PC-3 (cell line): ENCODE data around the gene PELO. TPM values are rescaled to one million over a fixed set of nuclear protein-coding genes. Genes with fewer than 3 reads are reported as not detected.

Experiments used
- ATAC-seq: fragments of 200-7000 bp; cut with Tn5 transposase; 2 replicates; pipeline ENCODE4 v1.9.1; 2020; ENCODE audit warnings: mild to moderate bottlenecking, moderate library complexity
- BruUV-seq: library from RNA; stranded (reverse); fragments of 400-500 nt; replicated peaks from 2 replicates; lab custom pipeline; 2021; lab: Mats Ljungman, UMichigan
- CTCF ChIA-PET: fragments of 300-600 bp; sonication (Branson Sonifier 250); formaldehyde crosslinking; loops from one replicate; lab custom pipeline; 2022; ENCODE audit warnings: antibody characterized with exemption; lab: Charles Lee
- POLR2A ChIA-PET: fragments of 300-600 bp; sonication (Branson Sonifier 250); formaldehyde crosslinking; loops from one replicate; lab custom pipeline; 2022; ENCODE audit warnings: antibody characterized with exemption; ENCODE audit not compliant: unreplicated experiment; lab: Charles Lee
- DNase-seq: peaks from one replicate; pipeline ENCODE4 v3.0.0-alpha.2; 2015
- H2AFZ ChIP-seq: fragments of 300-600 bp; sonication (generic); 2 replicates; pipeline ENCODE4 v1.6.0; 2016; ENCODE audit warnings: antibody characterized with exemption, low read length
- H3F3A ChIP-seq: fragments of 300-600 bp; sonication (generic); one replicate; pipeline ENCODE4 v1.6.0; 2017; ENCODE audit warnings: antibody characterized with exemption, low read length, control low read depth, mild to moderate bottlenecking; ENCODE audit not compliant: unreplicated experiment
- H3K27ac ChIP-seq: fragments of 300-600 bp; sonication (generic); 2 replicates; pipeline ENCODE4 v1.5.1; 2016; ENCODE audit warnings: mild to moderate bottlenecking, low read length
- H3K27me3 ChIP-seq: fragments of 300-600 bp; sonication (generic); 2 replicates; pipeline ENCODE4 v1.6.1; 2016; ENCODE audit warnings: low read length, mixed read lengths
- H3K36me3 ChIP-seq: fragments of 300-600 bp; sonication (generic); 2 replicates; pipeline ENCODE4 v1.6.1; 2016; ENCODE audit warnings: low read depth, mixed run types, low read length, mixed read lengths
- H3K4me1 ChIP-seq: fragments of 300-600 bp; sonication (generic); 2 replicates; pipeline ENCODE4 v1.5.1; 2016; ENCODE audit warnings: low read length; ENCODE audit not compliant: insufficient read depth
- H3K4me2 ChIP-seq: fragments of 300-600 bp; sonication (generic); 2 replicates; pipeline ENCODE4 v1.6.0; 2016; ENCODE audit warnings: low read length
- H3K4me3 ChIP-seq: fragments of 300-600 bp; sonication (generic); 2 replicates; pipeline ENCODE4 v1.5.1; 2016; ENCODE audit warnings: mild to moderate bottlenecking, low read length, mixed read lengths
- H3K79me2 ChIP-seq: fragments of 300-600 bp; sonication (generic); 2 replicates; pipeline ENCODE4 v1.6.1; 2017; ENCODE audit warnings: low read length, mixed read lengths
- H3K9ac ChIP-seq: fragments of 300-600 bp; sonication (generic); 2 replicates; pipeline ENCODE4 v1.6.0; 2016; ENCODE audit warnings: mild to moderate bottlenecking, low read length
- H3K9me2 ChIP-seq: fragments of 300-600 bp; sonication (generic); replicated peaks from 2 replicates; pipeline ENCODE4 v1.6.1; 2016; ENCODE audit warnings: mixed run types, low read length, mixed read lengths
- H3K9me3 ChIP-seq: fragments of 300-600 bp; sonication (generic); 2 replicates; pipeline ENCODE4 v1.6.1; 2016; ENCODE audit warnings: low read length, mixed read lengths
- H4K20me1 ChIP-seq: fragments of 300-600 bp; sonication (generic); 2 replicates; pipeline ENCODE4 v1.6.1; 2016; ENCODE audit warnings: low read length, mixed read lengths
- EZH2 ChIP-seq: fragments of 300-600 bp; sonication (generic); IDR thresholded peaks from one replicate; pipeline ENCODE4 v1.6.1; 2017; ENCODE audit warnings: antibody characterized with exemption, mild to moderate bottlenecking, low read length; ENCODE audit not compliant: unreplicated experiment
- EZH2phosphoT487 ChIP-seq: fragments of 300-600 bp; sonication (generic); IDR thresholded peaks from 2 replicates; pipeline ENCODE4 v1.6.1; 2018; ENCODE audit warnings: mild to moderate bottlenecking, antibody characterized with exemption, low read length, borderline replicate concordance
- intact Hi-C: fragments of 100-400 bp; cut with micrococcal nuclease; formaldehyde crosslinking; loops from 2 replicates; pipeline ENCODE4 v1.9.0; 2023
- total RNA-seq: library from RNA; depleted of rRNA; stranded (reverse); fragments of >200 nt; gene quantifications from 2 replicates; pipeline ENCODE4 v1.2.3, GENCODE V29; 2014
- TF ChIP-seq, protein P1 (sequence below): fragments of 300-600 bp; sonication (generic); conservative IDR thresholded peaks from 2 replicates; pipeline ENCODE4 v1.5.1; 2017; ENCODE audit warnings: antibody characterized with exemption, low read depth, mild to moderate bottlenecking, low read length

The PELO gene
- total RNA-seq, 1 experiment from 2014 or later, result 45.3 TPM

DNA sequence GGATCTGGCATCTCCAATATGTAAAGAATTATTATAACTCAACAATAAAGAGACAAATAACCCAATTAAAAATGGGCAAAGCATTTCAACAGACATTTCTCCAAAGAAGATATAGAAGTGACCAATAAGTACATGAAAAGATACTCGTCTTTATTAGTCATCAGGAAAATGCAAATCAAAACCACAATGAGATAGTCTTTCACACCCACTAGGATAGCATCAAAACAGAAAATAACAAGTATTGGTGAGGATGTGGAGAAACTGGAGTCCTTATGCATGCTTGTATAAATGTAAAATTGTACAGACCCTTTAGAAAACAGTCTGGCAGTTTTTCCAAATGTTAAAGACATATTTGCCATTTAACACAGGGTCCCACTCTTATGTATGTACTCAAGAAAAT lies 39.1 kb upstream of the PELO start:
- Histone ChIP-seq H3K27ac (no peak overlapping the region), H3K4me3 (no peak overlapping the region), H3K36me3 (no peaks in the 10 kb centered on the region), H3K4me1 (peaks cover 13% of the 10 kb centered on the region), H4K20me1 (no peaks in the 10 kb centered on the region), H3K9ac (no peak overlapping the region), H3K4me2 (no peak overlapping the region), H3K27me3 (no peaks in the 10 kb centered on the region), H3K79me2 (no peaks in the 10 kb centered on the region), H2AFZ (no peak overlapping the region), H3F3A (no peaks in the 10 kb centered on the region), H3K9me2 (no peaks in the 10 kb centered on the region), H3K9me3 (no peaks in the 10 kb centered on the region)
- POLR2A ChIA-PET, result no interaction called here
- no peak for ATAC-seq
- DNase-seq, result no peak
- TF ChIP-seq, protein P1, sequence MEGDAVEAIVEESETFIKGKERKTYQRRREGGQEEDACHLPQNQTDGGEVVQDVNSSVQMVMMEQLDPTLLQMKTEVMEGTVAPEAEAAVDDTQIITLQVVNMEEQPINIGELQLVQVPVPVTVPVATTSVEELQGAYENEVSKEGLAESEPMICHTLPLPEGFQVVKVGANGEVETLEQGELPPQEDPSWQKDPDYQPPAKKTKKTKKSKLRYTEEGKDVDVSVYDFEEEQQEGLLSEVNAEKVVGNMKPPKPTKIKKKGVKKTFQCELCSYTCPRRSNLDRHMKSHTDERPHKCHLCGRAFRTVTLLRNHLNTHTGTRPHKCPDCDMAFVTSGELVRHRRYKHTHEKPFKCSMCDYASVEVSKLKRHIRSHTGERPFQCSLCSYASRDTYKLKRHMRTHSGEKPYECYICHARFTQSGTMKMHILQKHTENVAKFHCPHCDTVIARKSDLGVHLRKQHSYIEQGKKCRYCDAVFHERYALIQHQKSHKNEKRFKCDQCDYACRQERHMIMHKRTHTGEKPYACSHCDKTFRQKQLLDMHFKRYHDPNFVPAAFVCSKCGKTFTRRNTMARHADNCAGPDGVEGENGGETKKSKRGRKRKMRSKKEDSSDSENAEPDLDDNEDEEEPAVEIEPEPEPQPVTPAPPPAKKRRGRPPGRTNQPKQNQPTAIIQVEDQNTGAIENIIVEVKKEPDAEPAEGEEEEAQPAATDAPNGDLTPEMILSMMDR, result no peak
- TF ChIP-seq EZH2phosphoT487 (no peak), EZH2 (no peak)
- no TSS peak for BruUV-seq
- CTCF ChIA-PET, result no interaction called here
- intact Hi-C loops, result no loop called here

DNA sequence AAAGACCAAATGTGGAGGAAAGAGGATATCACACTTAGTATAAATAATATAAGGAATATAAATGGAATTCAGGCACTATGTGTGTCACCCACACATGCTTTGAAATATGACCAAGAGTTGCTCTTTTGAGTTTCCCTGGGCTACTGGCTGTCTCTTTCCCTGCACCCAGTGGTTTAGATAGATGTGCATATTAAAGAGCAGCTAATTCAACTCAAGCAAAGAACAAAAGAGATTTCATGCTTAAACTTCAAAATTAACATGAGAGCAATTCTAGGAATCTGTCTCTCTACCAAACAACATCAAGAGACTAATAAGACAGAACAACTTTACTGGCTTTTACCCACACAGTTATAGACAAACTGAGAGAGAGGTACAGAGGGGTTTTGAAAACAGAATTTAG lies 38.0 kb upstream of the PELO start:
- no peaks in the 10 kb centered on the region for H3K79me2 ChIP-seq
- CTCF ChIA-PET, result no interaction called here
- no peaks in the 10 kb centered on the region for H3K27me3 ChIP-seq
- H3K36me3 ChIP-seq, result no peaks in the 10 kb centered on the region
- H3K9me2 ChIP-seq, result no peaks in the 10 kb centered on the region
- peak overlapping the region; percentile 95 for H3K27ac ChIP-seq
- H3K4me1 ChIP-seq, result peaks cover 13% of the 10 kb centered on the region
- POLR2A ChIA-PET, result interaction anchor here (0.7 kb wide), 1 partner anchor 21 kb away, joined by 4 read pairs; no protein-coding TSS in a partner anchor
- no peaks in the 10 kb centered on the region for H3K9me3 ChIP-seq
- no peaks in the 10 kb centered on the region for H3F3A ChIP-seq
- BruUV-seq, result no TSS peak
- ATAC-seq (no peak), DNase-seq (no peak)
- TF ChIP-seq EZH2 (no peak), EZH2phosphoT487 (no peak)
- TF ChIP-seq, protein P1, result no peak
- H3K4me2 ChIP-seq, result no peak overlapping the region
- H3K9ac ChIP-seq, result peak overlapping the region; percentile 82; the same call in 1 of the 2 replicates
- H3K4me3 ChIP-seq, result no peak overlapping the region
- intact Hi-C loops, result no loop called here
- no peak overlapping the region for H2AFZ ChIP-seq
- no peaks in the 10 kb centered on the region for H4K20me1 ChIP-seq

DNA sequence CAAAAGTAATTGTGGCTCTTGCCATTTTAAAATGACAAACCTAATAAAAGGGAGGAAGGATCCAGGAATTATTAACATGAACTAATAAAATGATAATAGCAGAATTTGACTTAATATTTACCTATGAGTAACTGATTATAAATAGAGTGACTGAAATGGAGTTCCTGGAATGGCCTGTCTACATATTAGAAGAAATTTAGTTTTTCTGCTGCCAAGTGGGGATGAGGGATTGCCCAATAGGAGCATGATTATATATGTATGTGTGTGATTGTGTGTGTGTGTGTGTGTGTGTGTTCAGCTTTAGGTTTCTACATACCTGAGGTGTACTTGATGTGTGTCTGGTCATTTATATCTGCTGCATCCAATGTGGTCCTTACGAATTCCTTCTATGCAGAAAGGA lies 36.6 kb upstream of the PELO start:
- H3K9me3 ChIP-seq, result no peaks in the 10 kb centered on the region
- no peak for TF ChIP-seq EZH2
- no peak for TF ChIP-seq EZH2phosphoT487
- BruUV-seq, result no TSS peak
- H3K4me1 ChIP-seq, result peaks cover 13% of the 10 kb centered on the region
- DNase-seq (peak; percentile 39), ATAC-seq (peak; percentile 81)
- H3F3A ChIP-seq, result no peaks in the 10 kb centered on the region
- no peaks in the 10 kb centered on the region for H4K20me1 ChIP-seq
- no peaks in the 10 kb centered on the region for H3K79me2 ChIP-seq
- H2AFZ ChIP-seq, result no peak overlapping the region
- ChIA-PET POLR2A (no interaction called here), CTCF (interaction anchor here (0.8 kb wide), 1 partner anchor 719 kb away, joined by 6 read pairs; no protein-coding TSS in a partner anchor)
- H3K9me2 ChIP-seq, result no peaks in the 10 kb centered on the region
- peak overlapping the region; percentile 95 for H3K27ac ChIP-seq
- no peaks in the 10 kb centered on the region for H3K27me3 ChIP-seq
- no peak overlapping the region for H3K4me3 ChIP-seq
- intact Hi-C loops, result no loop called here
- H3K36me3 ChIP-seq, result no peaks in the 10 kb centered on the region
- peak overlapping the region; percentile 82 for H3K9ac ChIP-seq
- no peak overlapping the region for H3K4me2 ChIP-seq
